Astrocyte (in vitro differentiated cells and primary cell): Measurements from ENCODE around the gene SLC26A6.

ENCODE experiments used
- CTCF ChIP-seq: IDR thresholded peaks from 2 replicates; pipeline ENCODE4 v1.5.1; 2011; ENCODE audit warnings: low read depth, mild to moderate bottlenecking, inconsistent platforms, low read length, moderate library complexity; ENCODE audit not compliant: insufficient read depth
- EZH2 ChIP-seq: IDR thresholded peaks from 2 replicates; pipeline ENCODE4 v1.6.1; 2012; ENCODE audit warnings: mild to moderate bottlenecking, low read length, inconsistent platforms; ENCODE audit not compliant: insufficient read depth

GRCh38 chr3:48681541-48681880, 46.2 kb upstream of the SLC26A6 start:
- TF ChIP-seq CTCF (no peak), EZH2 (no peak)
